Superior temporal gyrus (tissue), 1 donor: ENCODE results near the gene ARHGAP11A.
"Not testable (repeated sequence)": the region's sequence is repeated elsewhere in the genome, so short reads cannot be mapped to it uniquely, and the experiment has no call there.

Source experiments
- DNase-seq: peaks from one replicate; pipeline ENCODE4 v3.0.0-alpha.2; 2016; ENCODE audit errors: extremely low spot score

Gene ARHGAP11A, protein sequence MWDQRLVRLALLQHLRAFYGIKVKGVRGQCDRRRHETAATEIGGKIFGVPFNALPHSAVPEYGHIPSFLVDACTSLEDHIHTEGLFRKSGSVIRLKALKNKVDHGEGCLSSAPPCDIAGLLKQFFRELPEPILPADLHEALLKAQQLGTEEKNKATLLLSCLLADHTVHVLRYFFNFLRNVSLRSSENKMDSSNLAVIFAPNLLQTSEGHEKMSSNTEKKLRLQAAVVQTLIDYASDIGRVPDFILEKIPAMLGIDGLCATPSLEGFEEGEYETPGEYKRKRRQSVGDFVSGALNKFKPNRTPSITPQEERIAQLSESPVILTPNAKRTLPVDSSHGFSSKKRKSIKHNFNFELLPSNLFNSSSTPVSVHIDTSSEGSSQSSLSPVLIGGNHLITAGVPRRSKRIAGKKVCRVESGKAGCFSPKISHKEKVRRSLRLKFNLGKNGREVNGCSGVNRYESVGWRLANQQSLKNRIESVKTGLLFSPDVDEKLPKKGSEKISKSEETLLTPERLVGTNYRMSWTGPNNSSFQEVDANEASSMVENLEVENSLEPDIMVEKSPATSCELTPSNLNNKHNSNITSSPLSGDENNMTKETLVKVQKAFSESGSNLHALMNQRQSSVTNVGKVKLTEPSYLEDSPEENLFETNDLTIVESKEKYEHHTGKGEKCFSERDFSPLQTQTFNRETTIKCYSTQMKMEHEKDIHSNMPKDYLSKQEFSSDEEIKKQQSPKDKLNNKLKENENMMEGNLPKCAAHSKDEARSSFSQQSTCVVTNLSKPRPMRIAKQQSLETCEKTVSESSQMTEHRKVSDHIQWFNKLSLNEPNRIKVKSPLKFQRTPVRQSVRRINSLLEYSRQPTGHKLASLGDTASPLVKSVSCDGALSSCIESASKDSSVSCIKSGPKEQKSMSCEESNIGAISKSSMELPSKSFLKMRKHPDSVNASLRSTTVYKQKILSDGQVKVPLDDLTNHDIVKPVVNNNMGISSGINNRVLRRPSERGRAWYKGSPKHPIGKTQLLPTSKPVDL

DNA sequence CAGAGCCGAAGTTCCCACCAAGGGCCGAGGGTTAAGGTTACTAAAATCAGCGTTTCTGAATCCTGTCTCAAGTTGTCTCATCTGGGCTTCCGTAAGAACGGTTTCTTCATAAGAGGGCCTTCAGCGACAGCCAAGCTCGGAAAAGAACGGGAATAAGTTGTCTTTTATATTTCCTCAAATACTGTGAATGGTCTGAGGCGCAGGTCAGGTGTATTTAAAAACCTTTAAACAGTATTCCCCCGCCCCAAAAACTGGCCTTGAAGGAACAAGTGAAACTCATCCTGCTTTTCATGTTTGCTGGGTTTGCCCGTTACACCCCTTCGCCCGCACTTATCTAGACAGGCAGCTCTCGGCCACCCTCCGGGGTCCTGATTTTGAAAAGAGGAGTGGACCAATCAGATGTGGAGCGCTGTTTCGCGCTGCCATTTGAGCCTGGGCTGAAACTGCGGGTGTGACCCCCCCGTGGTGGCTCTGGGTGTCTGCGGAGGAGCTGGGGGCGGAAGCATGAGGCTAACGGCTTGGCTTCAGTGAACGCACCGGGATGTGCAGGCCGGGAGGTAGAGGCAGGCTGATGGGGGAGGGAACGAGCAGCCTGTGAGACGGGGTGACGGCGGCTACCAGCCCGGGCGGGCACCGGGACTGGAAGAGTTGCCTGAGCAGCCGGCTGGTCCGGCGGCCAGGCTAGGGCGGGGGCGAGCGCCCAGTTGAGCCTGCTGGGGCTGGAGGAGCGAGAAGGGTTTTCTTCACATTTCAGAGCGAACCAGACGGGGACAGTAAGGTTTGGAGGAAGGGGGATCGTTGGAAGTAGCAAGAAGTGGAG lies at the start of gene ARHGAP11A:
Gene ARHGAP11A (plus strand): TSS at position 454 of the 820 bp plus-strand sequence. CDS start 708 bp downstream, outside the sequence.
- DNase-seq, result peak; percentile 93

- DNase-seq, result not testable (repeated sequence)
Observed at GRCh38 chr15:32568988-32569387, 46.3 kb upstream of the ARHGAP11A start.

DNA sequence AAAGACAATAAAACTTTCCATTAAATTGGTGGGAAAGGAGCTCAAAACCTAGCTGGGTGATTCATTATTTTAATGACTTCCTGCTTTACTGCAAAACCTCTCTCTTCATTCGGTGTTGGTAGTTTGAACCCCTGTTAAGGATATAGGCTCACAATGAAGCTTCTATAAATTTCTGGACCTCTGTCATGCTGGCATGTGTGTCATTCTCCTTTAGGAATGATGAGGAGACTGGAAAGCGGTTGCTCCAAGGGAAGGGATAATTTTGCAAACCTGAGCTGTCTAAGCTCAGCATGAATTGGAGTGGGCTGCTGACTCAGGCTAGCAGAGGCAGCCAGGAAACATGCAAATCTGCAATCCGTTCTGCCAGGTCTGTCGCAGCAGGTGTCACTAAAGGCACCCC lies 36.8 kb upstream of the ARHGAP11A start:
- DNase-seq, result not testable (repeated sequence)

- not testable (repeated sequence) for DNase-seq
Observed at GRCh38 chr15:32585844-32586243, 29.5 kb upstream of the ARHGAP11A start.

- DNase-seq, result not testable (repeated sequence)
Observed at GRCh38 chr15:32593151-32593550, 22.2 kb upstream of the ARHGAP11A start, which contains the start of gene GOLGA8N. Gene GOLGA8N (plus strand): TSS chr15:32593456.

DNA sequence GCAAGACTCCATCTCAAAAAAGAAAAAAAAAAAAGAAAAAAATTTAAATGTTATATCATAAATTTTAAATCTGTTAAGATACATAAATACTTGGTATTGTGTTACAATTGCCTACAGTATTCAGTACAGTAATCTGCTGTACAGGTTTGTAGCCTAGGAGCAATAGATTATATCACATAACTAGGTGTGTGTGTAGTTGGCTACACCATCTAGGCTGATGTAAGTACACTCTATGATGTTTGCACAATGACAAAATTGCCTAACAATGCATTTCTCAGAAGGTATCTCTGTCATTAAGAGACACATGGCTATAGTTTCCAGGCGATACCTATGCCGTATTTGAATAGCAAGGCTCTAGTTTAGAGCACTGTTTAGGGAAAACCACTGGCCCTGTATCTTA lies 5.8 kb upstream of the ARHGAP11A start:
- DNase-seq, result not testable (repeated sequence)

- DNase-seq, result peak; percentile 43
Observed at GRCh38 chr15:32610719-32611118, 4.6 kb upstream of the ARHGAP11A start.

GRCh38 chr15:32614712-32615050 lies 623 bp upstream of the ARHGAP11A start:
- DNase-seq, result not testable (repeated sequence)

- DNase-seq, result not testable (repeated sequence)
Observed at GRCh38 chr15:32615871-32616426, 645 bp downstream of the ARHGAP11A start.

DNA sequence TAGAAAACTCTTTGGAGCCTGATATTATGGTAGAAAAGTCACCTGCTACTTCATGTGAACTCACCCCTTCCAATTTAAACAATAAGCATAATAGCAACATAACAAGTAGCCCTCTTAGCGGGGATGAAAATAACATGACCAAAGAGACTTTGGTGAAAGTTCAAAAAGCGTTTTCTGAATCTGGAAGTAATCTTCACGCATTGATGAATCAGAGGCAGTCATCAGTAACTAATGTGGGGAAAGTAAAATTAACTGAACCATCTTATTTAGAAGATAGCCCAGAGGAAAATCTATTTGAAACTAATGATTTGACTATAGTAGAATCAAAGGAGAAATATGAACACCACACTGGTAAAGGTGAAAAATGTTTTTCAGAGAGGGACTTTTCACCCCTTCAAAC lies 21.1 kb downstream of the ARHGAP11A start:
- no peak for DNase-seq

DNA sequence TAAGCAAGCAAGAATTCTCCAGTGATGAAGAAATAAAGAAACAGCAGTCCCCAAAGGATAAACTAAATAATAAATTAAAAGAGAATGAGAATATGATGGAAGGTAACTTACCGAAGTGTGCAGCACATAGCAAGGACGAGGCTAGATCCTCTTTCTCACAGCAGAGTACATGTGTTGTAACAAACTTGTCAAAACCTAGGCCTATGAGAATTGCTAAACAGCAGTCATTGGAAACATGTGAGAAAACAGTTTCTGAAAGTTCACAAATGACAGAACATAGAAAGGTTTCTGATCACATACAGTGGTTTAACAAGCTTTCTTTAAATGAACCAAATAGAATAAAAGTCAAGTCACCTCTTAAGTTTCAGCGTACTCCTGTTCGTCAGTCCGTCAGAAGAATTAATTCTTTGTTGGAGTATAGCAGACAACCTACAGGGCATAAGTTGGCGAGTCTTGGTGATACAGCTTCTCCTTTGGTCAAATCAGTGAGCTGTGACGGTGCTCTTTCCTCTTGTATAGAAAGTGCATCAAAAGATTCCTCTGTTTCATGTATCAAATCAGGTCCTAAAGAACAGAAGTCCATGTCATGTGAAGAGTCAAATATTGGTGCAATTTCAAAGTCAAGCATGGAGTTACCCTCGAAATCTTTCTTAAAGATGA lies 21.7 kb downstream of the ARHGAP11A start:
- DNase-seq, result no peak

DNA sequence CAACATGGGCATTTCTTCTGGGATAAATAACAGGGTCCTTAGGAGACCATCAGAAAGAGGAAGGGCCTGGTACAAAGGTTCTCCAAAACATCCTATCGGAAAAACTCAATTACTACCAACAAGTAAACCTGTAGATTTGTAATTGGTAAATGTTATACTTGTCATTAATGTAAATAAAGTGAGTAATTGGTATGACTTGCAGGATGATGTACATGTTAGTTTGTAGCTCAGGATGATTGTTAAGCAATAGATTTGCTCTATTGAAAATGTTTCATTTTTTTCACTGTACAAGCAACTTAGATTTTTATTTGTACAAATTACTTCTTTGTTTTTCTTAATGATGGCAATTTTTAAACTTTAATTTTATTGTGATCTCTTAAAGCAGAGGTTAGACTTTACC lies 22.4 kb downstream of the ARHGAP11A start:
- DNase-seq, result no peak

- DNase-seq, result peak; percentile 81
Observed at GRCh38 chr15:32641517-32642059, 26.3 kb downstream of the ARHGAP11A start, which contains the start of gene SCG5. Gene SCG5 (plus strand): TSS chr15:32641710. CDS start chr15:32643593, 1,883 bp downstream.

DNA sequence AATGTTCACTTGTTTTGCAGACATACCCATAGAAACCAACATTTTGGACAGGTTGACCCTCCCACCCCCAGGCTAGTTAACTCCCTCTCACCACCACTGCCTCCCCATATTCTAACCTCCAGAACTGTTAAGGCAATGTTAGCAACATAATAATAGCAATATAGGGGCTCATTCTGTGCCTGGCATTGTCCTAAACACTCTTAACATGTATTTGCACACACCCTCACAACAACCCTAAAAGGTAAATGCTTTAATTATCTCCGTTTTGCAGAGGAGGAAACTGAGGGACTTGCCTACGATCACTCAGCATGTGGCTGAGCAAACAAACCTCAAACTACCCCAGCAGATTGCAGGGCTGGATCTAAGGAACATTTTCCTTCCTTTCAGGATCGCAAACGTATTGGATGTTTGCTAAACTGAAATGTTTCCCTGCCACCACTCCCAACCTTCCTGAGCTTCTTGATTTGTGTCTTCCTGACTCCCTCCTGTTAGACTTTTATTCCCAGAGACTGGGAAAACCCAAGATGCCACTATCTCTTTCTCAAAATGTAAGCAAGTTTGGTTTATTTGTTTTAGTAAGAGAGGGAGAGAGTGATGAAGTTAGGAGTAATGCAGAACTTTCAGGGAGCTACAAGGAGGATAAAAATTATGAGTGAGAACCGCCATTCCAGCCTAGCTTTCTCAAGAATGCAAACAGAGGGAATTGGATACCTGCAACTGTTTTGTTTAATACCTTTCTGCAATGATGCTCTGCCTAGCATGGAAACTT lies 27.5 kb downstream of the ARHGAP11A start:
- DNase-seq, result no peak

- no peak for DNase-seq
Observed at GRCh38 chr15:32643907-32644445, 28.7 kb downstream of the ARHGAP11A start.

- DNase-seq, result no peak
Observed at GRCh38 chr15:32646291-32646690, 31.0 kb downstream of the ARHGAP11A start.

DNA sequence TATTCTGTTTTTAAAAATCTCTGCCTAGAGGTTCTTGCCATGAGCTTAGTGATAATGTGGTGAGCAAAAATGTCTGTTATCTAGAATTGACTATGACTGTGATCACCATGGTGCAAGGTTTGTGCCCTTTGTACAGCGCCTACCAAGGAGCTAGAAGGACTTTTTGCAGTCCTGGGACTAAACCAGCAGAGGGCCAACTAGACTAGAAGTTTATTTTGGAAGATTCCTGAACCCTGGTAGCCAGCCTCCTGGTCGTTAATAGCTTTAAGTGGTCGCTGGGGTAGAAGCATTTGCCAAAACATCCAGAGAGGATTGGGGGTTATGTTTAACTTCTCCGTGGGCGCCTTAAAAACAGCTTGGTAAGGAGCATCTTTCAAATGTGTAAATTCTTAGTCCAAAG lies 34.0 kb downstream of the ARHGAP11A start:
- DNase-seq, result no peak

DNA sequence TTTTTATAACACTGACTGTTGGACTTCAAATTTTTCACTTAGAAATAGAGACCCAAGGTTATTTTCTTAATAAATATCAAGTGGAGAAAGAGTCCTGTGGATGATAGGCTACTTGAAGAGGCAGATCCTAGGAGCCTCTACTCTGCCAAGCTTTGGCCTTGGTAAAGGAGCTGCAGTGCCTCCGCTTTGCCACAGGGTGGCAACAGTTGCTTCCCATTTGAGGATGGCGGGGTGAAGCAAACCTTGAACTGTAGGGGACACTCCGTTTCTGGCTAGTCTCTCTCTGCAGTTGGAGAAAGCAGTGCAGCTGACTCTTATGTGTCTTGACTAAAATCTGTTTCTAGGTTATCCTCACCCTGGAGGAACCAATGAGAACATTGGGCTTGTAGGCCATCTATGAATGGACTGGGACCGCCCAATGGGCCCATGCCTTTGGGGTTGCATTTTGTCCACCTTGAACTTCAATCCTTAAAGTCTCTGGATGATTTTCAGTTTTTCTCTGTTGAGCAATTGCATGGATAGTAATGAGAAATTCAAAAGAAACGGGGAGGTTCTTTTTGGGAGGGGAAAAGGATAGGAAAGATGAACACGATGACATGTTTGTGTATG lies 36.0 kb downstream of the ARHGAP11A start:
- peak; percentile 79 for DNase-seq

- DNase-seq, result no peak
Observed at GRCh38 chr15:32652178-32652577, 36.9 kb downstream of the ARHGAP11A start.
